MM.1S (cell line): ENCODE measurements around the gene AHRR.
"Not testable (repeated sequence)": the region's sequence is repeated elsewhere in the genome, so short reads cannot be mapped to it uniquely, and the experiment has no call there.

ENCODE experiments used
- EZH2 ChIP-seq: fragments of 300-600 bp; sonication (generic); optimal IDR thresholded peaks from 2 replicates; pipeline ENCODE3; 2017; ENCODE audit warnings: low read depth, mild to moderate bottlenecking, antibody characterized with exemption, low read length, mixed read lengths
- TF ChIP-seq, protein P1 (sequence below): fragments of 300-600 bp; sonication (generic); IDR thresholded peaks from 2 replicates; pipeline ENCODE4 v1.5.1; 2016; ENCODE audit warnings: antibody characterized with exemption, low read length, mixed read lengths

GRCh38 chr5:273091-273490 is 48.4 kb upstream of the AHRR start:
- TF ChIP-seq, protein P1, sequence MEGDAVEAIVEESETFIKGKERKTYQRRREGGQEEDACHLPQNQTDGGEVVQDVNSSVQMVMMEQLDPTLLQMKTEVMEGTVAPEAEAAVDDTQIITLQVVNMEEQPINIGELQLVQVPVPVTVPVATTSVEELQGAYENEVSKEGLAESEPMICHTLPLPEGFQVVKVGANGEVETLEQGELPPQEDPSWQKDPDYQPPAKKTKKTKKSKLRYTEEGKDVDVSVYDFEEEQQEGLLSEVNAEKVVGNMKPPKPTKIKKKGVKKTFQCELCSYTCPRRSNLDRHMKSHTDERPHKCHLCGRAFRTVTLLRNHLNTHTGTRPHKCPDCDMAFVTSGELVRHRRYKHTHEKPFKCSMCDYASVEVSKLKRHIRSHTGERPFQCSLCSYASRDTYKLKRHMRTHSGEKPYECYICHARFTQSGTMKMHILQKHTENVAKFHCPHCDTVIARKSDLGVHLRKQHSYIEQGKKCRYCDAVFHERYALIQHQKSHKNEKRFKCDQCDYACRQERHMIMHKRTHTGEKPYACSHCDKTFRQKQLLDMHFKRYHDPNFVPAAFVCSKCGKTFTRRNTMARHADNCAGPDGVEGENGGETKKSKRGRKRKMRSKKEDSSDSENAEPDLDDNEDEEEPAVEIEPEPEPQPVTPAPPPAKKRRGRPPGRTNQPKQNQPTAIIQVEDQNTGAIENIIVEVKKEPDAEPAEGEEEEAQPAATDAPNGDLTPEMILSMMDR, result not testable (repeated sequence)
- not testable (repeated sequence) for TF ChIP-seq EZH2
